Stimulated activated CD8-positive, alpha-beta memory T cell treated with anti-CD3 and anti-CD28 coated beads, Interleukin-4, amount 100 ng/mL, for 24 hours (primary cell): ENCODE measurements around the gene CARD8.
"Not testable (repeated sequence)": the region's sequence is repeated elsewhere in the genome, so short reads cannot be mapped to it uniquely, and the experiment has no call there.

Experiments used
- DNase-seq: peaks from one replicate; pipeline ENCODE4 v3.0.0-alpha.2; 2020; ENCODE audit warnings: low read depth

Gene CARD8

GRCh38 chr19:48255376-48256303 is at the start of gene CARD8:
Gene CARD8, minus strand, starts transcription at chr19:48255912. Its CDS starts 14,892 bp downstream, at chr19:48241020.
- peak; percentile 65 for DNase-seq

- DNase-seq = no peak
Measured at GRCh38 chr19:48303866-48304265, 48.2 kb upstream of the CARD8 start.

GRCh38 chr19:48303367-48303766 is 47.7 kb upstream of the CARD8 start:
- no peak for DNase-seq

GRCh38 chr19:48302600-48302959 is 46.9 kb upstream of the CARD8 start:
- DNase-seq = no peak

GRCh38 chr19:48301886-48302599 is 46.3 kb upstream of the CARD8 start:
- DNase-seq = no peak

- DNase-seq = no peak
Measured at GRCh38 chr19:48297975-48298374, 42.3 kb upstream of the CARD8 start.

- no peak for DNase-seq
Measured at GRCh38 chr19:48296963-48297734, 41.4 kb upstream of the CARD8 start.

- no peak for DNase-seq
Measured at GRCh38 chr19:48295458-48295857, 39.7 kb upstream of the CARD8 start.

GRCh38 chr19:48292798-48293197 is 37.1 kb upstream of the CARD8 start:
- DNase-seq = no peak

- DNase-seq = not testable (repeated sequence)
Measured at GRCh38 chr19:48291489-48291815, 35.7 kb upstream of the CARD8 start.

GRCh38 chr19:48290771-48291488 is 35.2 kb upstream of the CARD8 start:
- peak; percentile 44 for DNase-seq

- DNase-seq = no peak
Measured at GRCh38 chr19:48290401-48290770, 34.7 kb upstream of the CARD8 start.

- no peak for DNase-seq
Measured at GRCh38 chr19:48287748-48288147, 32.0 kb upstream of the CARD8 start.

- no peak for DNase-seq
Measured at GRCh38 chr19:48284896-48285295, 29.2 kb upstream of the CARD8 start.

GRCh38 chr19:48283908-48284307 is 28.2 kb upstream of the CARD8 start:
- no peak for DNase-seq

GRCh38 chr19:48279747-48280146 is 24.0 kb upstream of the CARD8 start:
- no peak for DNase-seq

- DNase-seq = no peak
Measured at GRCh38 chr19:48274938-48275337, 19.2 kb upstream of the CARD8 start.

- DNase-seq = no peak
Measured at GRCh38 chr19:48274173-48274572, 18.5 kb upstream of the CARD8 start.

- DNase-seq = no peak
Measured at GRCh38 chr19:48271531-48272151, 15.9 kb upstream of the CARD8 start.

- not testable (repeated sequence) for DNase-seq
Measured at GRCh38 chr19:48269617-48270026, 13.9 kb upstream of the CARD8 start.

GRCh38 chr19:48265326-48265725 is 9.6 kb upstream of the CARD8 start:
- not testable (repeated sequence) for DNase-seq

- DNase-seq = not testable (repeated sequence)
Measured at GRCh38 chr19:48260359-48260714, 4.6 kb upstream of the CARD8 start.
